SK-N-MC (cell line): ENCODE measurements around the gene GGA2.

ENCODE experiments used
- EZH2 ChIP-seq: fragments of 200-600 bp; sonication (generic); IDR thresholded peaks from one replicate; pipeline ENCODE4 v1.6.1; 2017; ENCODE audit warnings: antibody characterized with exemption
- POLR2AphosphoS5 ChIP-seq: IDR thresholded peaks from 2 replicates; pipeline ENCODE4 v1.6.1; 2012; ENCODE audit warnings: mild to moderate bottlenecking, low read depth, low read length, borderline replicate concordance

DNA sequence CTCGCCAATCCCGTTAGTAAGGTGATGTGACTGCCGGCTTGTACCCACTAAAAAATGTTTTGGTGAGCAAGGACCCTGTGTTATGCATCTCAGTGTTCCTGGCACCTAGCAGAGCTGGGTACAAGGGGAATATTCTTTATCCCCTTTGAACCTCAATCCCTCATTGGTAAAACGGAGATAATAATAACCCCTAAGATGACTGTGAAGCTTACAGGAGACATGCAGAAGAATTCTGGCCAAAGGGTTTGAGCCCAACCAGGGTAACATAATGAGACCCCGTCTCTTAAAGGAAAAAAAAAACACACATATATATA is 896 bp downstream of the GGA2 start:
- no peak for TF ChIP-seq POLR2AphosphoS5
- TF ChIP-seq EZH2 = no peak
